ENCODE results near the gene EPS8L3. TPM values are rescaled to one million over a fixed set of nuclear protein-coding genes. Genes with fewer than 3 reads are reported as not detected.

The EPS8L3 gene
- total and polyA plus RNA-seq, 2 of the 4 experiments (the other 2 are of a cell fraction): not detected

GRCh38 chr1:109803901-109804331 is 40.2 kb upstream of the EPS8L3 start:
- Histone ChIP-seq H3K56ac (ENCODE audit: extremely low read depth, insufficient read depth, low read length) (no peak overlapping the region), H3K14ac (replicated peaks; ENCODE audit: low read depth, low read length) (peak overlapping the region; percentile 50; the same call in 1 of the 2 replicates), H3K27me3 (ENCODE audit: control insufficient read depth, insufficient read depth, low read length) (no peaks in the 10 kb centered on the region), H3K79me1 (ENCODE audit: low read depth in 1 of 2, low read length in 2 of 2) (no peaks in the 10 kb centered on the region), H3K18ac (ENCODE audit: low read depth, low read length) (no peak overlapping the region), H3K9ac (ENCODE audit: low read depth, low read length) (no peak overlapping the region), H3K27ac (ENCODE audit: insufficient read depth, low read length) (no peak overlapping the region), H3K4ac (ENCODE audit: low read depth, low read length) (peak overlapping the region; percentile 11; the same call in 1 of the 2 replicates), H2AK9ac (replicated peaks; ENCODE audit: low read depth, low read length, poor library complexity) (no peak overlapping the region), H3K4me3 (ENCODE audit: insufficient read depth, low read depth, low read length) (no peak overlapping the region), H3K4me2 (ENCODE audit: low read depth, low read length) (no peak overlapping the region), H2AK5ac (ENCODE audit: low read depth, low read length) (peak overlapping the region; percentile 11; the same call in 1 of the 2 replicates), H3K23ac (ENCODE audit: low read depth, low read length) (no peak overlapping the region), H3K4me1 (ENCODE audit: control insufficient read depth, insufficient read depth, low read length) (peaks cover 11% of the 10 kb centered on the region), H3K9me3 (ENCODE audit: control insufficient read depth, insufficient read depth, low read length) (no peaks in the 10 kb centered on the region), H4K5ac (ENCODE audit: low read depth, low read length) (no peak overlapping the region), H2BK20ac (ENCODE audit: low read depth, low read length) (no peak overlapping the region; the same call in 1 of the 2 replicates), H2BK120ac (ENCODE audit: low read depth, low read length) (no peak overlapping the region), H2BK5ac (ENCODE audit: low read depth, low read length, poor library complexity, severe bottlenecking) (no peak overlapping the region), H2AFZ (replicated peaks; ENCODE audit: low read length, poor library complexity) (peak overlapping the region; percentile 17), H3K9me1 (ENCODE audit: insufficient read depth, low read length) (peaks cover 26% of the 10 kb centered on the region), H4K20me1 (ENCODE audit: insufficient read depth, low read length) (no peaks in the 10 kb centered on the region), H3K36me3 (ENCODE audit: control insufficient read depth, insufficient read depth, low read length) (no peaks in the 10 kb centered on the region), H4K8ac (ENCODE audit: low read depth in 2 of 2, low read length in 2 of 2) (no peak overlapping the region), H4K91ac (ENCODE audit: insufficient read depth, low read depth, low read length) (no peak overlapping the region), H2BK15ac (ENCODE audit: low read depth, low read length) (no peak overlapping the region)
- POLR2A ChIA-PET (ENCODE audit: unreplicated experiment): no interaction called here
- 67% methylated on average over 1 of the region's 10 CpGs; no CpG with 5 or more reads in 1 of the 2 experiments for WGBS, 2 experiments (ENCODE audit: extremely low coverage in 2 of 2, insufficient read length in 1 of 2)
- intact Hi-C loops (cut with micrococcal nuclease): no loop called here
- no TSS peak for BruUV-seq (replicated peaks)
- no peak for TF ChIP-seq SMC3 (IDR thresholded peaks at IDR 0.05; ENCODE audit: low read depth, low read length)
- no peak for TF ChIP-seq ELK1 (IDR thresholded peaks at IDR 0.05; ENCODE audit: borderline replicate concordance, low read depth, low read length)
- TF ChIP-seq FOS (IDR thresholded peaks at IDR 0.05; ENCODE audit: low read depth, low read length): no peak
- no peak for TF ChIP-seq CTCF (conservative IDR thresholded peaks at IDR 0.05; ENCODE audit: low read depth, low read length)
- TF ChIP-seq CHD1 (IDR thresholded peaks at IDR 0.05; ENCODE audit: low read depth, low read length): no peak
- CTCF ChIA-PET: no interaction called here
- ATAC-seq (ENCODE audit: low read depth) (no peak), DNase-seq (no peak)
- dilution Hi-C loops (cut with HindIII; ENCODE audit: low sequenced_read_pairs, unreplicated experiment): no loop called here
- in situ Hi-C loops (cut with MboI; ENCODE audit: low sequenced_read_pairs): no loop called here

All from IMR-90 (cell line).